Uterine smooth muscle cell (primary cell): ENCODE results near the gene TMEM221. TPM values are rescaled to one million over a fixed set of nuclear protein-coding genes. Genes with fewer than 3 reads are reported as not detected.

ENCODE experiments used
- total RNA-seq: library from RNA; depleted of rRNA; stranded (reverse); fragments of >200 nt; gene quantifications from 2 replicates; pipeline ENCODE4 v1.2.3, GENCODE V29; 2014

Gene TMEM221
- total RNA-seq = 0.25 TPM in 1 of 2 replicates, not detected in the other

GRCh38 chr19:17448131-17448967 lies at the start of gene TMEM221:
Gene TMEM221 (minus strand): TSS chr19:17448668. CDS start chr19:17448462, 206 bp downstream.

GRCh38 chr19:17470068-17470841 lies 21.8 kb upstream of the TMEM221 start, which contains the start of gene SLC27A1:
Gene SLC27A1 (plus strand): TSS chr19:17470524. CDS start chr19:17470541, 17 bp downstream.

DNA sequence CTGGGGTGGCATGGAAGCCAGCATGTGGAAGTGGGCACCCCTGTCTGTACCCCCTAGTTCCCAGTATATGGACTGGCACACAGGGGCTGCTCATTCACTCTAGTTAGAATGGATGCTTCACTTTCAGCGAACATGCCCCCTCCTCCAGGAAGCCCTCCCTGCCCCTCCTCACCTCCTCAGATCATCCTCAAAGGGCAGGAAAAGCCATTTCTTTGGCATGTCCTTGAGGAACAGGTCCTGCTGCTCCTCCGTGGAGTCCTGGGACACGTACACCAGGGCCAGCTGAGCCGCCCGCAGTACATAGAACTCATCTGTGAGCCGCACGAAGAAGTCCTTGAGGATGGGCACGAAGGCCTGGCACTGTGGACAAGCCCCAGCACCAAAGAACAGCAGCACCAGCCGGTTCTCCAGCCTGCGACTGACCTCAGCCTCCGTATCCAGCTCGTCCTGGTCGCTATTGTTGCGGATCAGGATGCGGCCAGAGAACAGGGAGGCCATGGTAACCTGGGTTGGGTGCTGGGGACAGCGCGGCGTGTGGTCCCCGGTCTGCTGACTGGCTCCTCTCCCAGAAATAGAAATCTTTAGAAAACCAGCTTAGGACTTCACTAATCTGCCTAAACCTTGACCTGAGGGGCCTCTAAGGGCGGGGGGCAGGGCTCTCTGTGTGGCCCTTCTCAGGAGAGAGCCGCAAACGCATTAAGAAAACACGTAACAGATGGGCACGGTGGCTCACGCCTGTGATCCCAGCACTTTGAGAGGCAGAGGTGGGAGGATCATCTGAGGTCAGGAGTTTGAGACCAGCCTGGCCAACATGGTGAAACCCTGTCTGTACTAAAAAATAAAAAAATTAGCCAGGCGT lies 12.1 kb upstream of the TMEM221 start, which contains the start of gene NXNL1:
Gene NXNL1 (minus strand): TSS at position 555 of the 859 bp plus-strand sequence. CDS start 57 bp downstream, at position 498.

DNA sequence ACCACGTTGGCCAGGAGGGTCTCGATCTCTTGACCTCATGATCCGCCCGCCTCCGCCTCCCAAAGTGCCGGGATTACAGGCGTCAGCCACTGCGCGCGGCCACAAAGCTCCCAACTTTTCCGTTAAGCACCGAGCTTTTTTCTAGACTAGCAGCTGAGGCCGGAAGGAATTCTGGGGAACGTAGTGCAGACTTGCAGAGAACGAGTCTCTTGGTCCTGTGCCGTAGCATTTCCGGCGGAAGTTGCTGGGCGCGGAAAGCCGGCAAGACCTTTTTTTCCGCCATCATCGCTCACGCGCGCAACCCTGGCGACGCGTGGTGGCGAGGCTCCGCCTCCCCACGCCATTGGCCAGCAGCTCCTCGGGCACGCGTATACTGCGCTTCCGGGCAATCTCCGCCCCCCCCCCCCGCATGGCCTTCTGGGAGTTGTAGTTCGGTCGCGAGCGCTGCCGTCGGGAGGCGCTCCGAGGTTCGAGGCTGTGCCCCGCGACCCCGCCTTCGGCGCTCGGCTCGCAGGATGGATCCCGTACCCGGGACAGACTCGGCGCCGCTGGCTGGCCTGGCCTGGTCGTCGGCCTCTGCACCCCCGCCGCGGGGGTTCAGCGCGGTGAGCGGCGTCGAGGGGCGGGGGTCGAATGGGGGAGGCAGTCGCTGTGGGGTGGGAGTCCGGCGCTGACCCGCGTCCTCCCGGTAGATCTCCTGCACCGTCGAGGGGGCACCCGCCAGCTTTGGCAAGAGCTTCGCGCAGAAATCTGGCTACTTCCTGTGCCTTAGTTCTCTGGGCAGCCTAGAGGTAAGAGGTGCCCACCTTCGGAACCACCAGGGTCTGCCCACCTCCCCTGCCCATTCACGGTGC lies 28.6 kb downstream of the TMEM221 start, which contains the start of gene MVB12A:
Gene MVB12A (plus strand): TSS at position 427 of the 854 bp plus-strand sequence. CDS start 89 bp downstream, at position 516.

DNA sequence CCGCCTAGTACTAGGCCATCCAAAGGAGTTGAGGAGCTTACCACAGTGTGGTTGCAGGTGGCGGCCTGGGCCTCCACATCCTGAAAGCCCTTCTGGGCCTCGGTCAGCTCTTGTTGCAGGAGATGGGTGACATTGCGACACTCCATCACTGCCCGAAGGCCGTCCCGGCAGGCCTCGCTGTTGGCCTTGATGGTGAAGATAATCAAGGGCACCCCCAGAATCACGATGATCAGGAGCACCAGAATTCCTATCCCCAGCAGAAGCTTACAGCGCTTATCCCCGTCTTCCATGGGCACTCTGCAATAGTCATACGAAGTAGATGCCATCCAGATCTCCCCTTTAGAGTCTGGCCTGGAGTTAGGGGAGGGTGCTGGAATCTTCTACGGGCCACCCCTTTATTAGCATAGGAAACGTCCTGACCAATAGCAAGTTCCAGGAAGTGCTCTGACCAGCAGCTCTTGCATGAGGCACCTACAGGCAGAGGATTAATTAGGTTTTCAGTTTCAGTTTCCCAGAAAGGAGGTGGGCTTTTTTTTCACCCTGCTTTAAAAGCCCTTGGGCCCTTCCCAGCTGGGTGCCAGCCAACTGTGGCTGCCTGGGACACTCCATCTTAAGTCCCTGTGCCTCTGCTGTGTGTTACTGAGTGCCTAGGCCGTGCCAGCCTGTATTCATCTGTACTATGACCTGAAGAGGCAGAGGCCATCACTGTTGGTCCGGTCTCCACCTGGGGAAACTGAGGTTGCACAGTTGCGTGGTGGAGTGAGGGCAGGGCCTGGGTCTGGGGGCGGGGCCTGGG lies 43.0 kb downstream of the TMEM221 start, which contains the start of gene BST2:
Gene BST2 (minus strand): TSS at position 381 of the 796 bp plus-strand sequence. CDS start 55 bp downstream, at position 326.

DNA sequence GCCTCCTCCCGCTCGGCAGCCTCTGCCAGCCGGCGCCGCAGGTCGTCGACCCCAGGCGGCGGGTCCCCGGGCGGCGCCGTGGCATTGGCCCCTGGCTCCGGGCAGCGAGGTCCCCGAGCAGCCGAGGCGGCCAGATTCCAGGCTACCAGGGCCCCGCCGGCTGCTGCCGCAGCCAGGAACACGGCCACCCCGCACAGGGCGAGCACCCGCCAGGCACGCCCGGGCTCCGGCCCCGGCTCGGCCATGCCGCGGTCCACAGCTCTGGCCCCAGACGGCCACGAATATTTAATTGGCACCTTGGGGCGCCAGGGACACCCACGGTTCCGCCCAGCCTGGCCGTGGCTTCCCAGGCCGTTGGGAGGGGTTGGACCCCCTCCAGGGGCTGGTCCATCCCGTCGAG lies 54.6 kb downstream of the TMEM221 start, which contains the start of gene CCDC194:
Gene CCDC194 (minus strand): TSS at position 283 of the 400 bp plus-strand sequence. CDS start 38 bp downstream, at position 245.

Other genes with a start within 250 kb of the TMEM221 start
- gene USE1, start 233.3 kb downstream of the TMEM221 start, total RNA-seq = 20.7 and 35.5 TPM in 2 replicates
- 1.8 and 5.0 TPM in 2 replicates for gene OCEL1, start 222.4 kb downstream of the TMEM221 start, total RNA-seq
- gene NR2F6, start 202.7 kb downstream of the TMEM221 start, total RNA-seq = 48.8 and 51.2 TPM in 2 replicates
- under 0.01 TPM in 1 of 2 replicates, not detected in the other for gene USHBP1, start 183.9 kb downstream of the TMEM221 start, total RNA-seq
- 80.6 and 96.4 TPM in 2 replicates for gene BABAM1, start 181.2 kb downstream of the TMEM221 start, total RNA-seq
- gene ANKLE1, start 166.8 kb downstream of the TMEM221 start, total RNA-seq = 0.44 and 1.00 TPM in 2 replicates
- gene ABHD8, start 145.2 kb downstream of the TMEM221 start, total RNA-seq = 10.8 and 20.4 TPM in 2 replicates
- 33.4 and 35.2 TPM in 2 replicates for gene MRPL34, start 142.8 kb downstream of the TMEM221 start, total RNA-seq
- gene DDA1, start 139.1 kb downstream of the TMEM221 start, total RNA-seq = 16.2 and 25.8 TPM in 2 replicates
- 5.4 and 6.3 TPM in 2 replicates for gene ANO8, start 113.8 kb downstream of the TMEM221 start, total RNA-seq
- gene GTPBP3, start 111.1 kb downstream of the TMEM221 start, total RNA-seq = 16.9 and 27.0 TPM in 2 replicates
- 0.22 and 0.50 TPM in 2 replicates for gene PLVAP, start 71.3 kb downstream of the TMEM221 start, total RNA-seq
- not detected in 2 replicates for gene CCDC194, start 54.5 kb downstream of the TMEM221 start, total RNA-seq
- gene BST2, start 43.0 kb downstream of the TMEM221 start, total RNA-seq = 0.77 and 2.1 TPM in 2 replicates
- gene MVB12A, start 28.6 kb downstream of the TMEM221 start, total RNA-seq = 36.7 and 38.1 TPM in 2 replicates
- gene NXNL1, start 12.3 kb upstream of the TMEM221 start, total RNA-seq = not detected in 2 replicates
- 15.6 and 41.9 TPM in 2 replicates for gene SLC27A1, start 21.9 kb upstream of the TMEM221 start, total RNA-seq
- 38.1 and 64.4 TPM in 2 replicates for gene PGLS, start 63.0 kb upstream of the TMEM221 start, total RNA-seq
- 102 and 118 TPM in 2 replicates for gene COLGALT1, start 107.0 kb upstream of the TMEM221 start, total RNA-seq
- 0.44 and 1.1 TPM in 2 replicates for gene UNC13A, start 239.7 kb upstream of the TMEM221 start, total RNA-seq